H1 (cell line): ENCODE results near the gene ZNF775. TPM values are rescaled to one million over a fixed set of nuclear protein-coding genes. Genes with fewer than 3 reads are reported as not detected.

Source experiments
- CTCF ChIA-PET: fragments of 300-600 bp; sonication (Branson Sonifier 250); formaldehyde crosslinking; loops from one replicate; lab custom pipeline; 2021; ENCODE audit not compliant: partially characterized antibody; lab: Charles Lee
- POLR2A ChIA-PET: fragments of 300-600 bp; sonication (Branson Sonifier 250); formaldehyde crosslinking; loops from one replicate; lab custom pipeline; 2021; ENCODE audit warnings: inconsistent platforms; ENCODE audit not compliant: partially characterized antibody; lab: Charles Lee
- DNase-seq, 2 experiments: peaks; one replicate each; pipeline versions ENCODE4 v3.0.0 to v3.0.0-alpha.2; 2010 to 2022; ENCODE audit warnings: low spot score in 2 of 2, low read depth in 1 of 2, mixed read lengths in 1 of 2
- FAIRE-seq: peaks from 2 replicates; lab custom pipeline; 2011; peaks lifted over from hg19 to GRCh38; lab: Jason Lieb, UNC
- H2AFZ ChIP-seq: 2 replicates; pipeline ENCODE4 v1.8.1; 2012; ENCODE audit warnings: low read length, inconsistent platforms
- H2AK5ac ChIP-seq: 2 replicates; pipeline ENCODE4 v1.6.1; 2013; ENCODE audit warnings: low read depth, low read length
- H2BK120ac ChIP-seq: replicated peaks from 2 replicates; pipeline ENCODE3; 2013; ENCODE audit warnings: low read depth, low read length, inconsistent platforms
- H2BK12ac ChIP-seq: 2 replicates; pipeline ENCODE4 v1.6.1; 2013; ENCODE audit warnings: low read depth, low read length
- H2BK15ac ChIP-seq: 2 replicates; pipeline ENCODE4 v1.6.1; 2013; ENCODE audit warnings: low read length
- H2BK20ac ChIP-seq: 2 replicates; pipeline ENCODE4 v1.6.1; 2013; ENCODE audit warnings: low read length
- H2BK5ac ChIP-seq: 2 replicates; pipeline ENCODE4 v1.6.1; 2013; ENCODE audit warnings: low read depth, low read length
- H3K14ac ChIP-seq: 2 replicates; pipeline ENCODE4 v1.6.1; 2013; ENCODE audit warnings: inconsistent platforms; ENCODE audit not compliant: insufficient read length
- H3K18ac ChIP-seq: 2 replicates; pipeline ENCODE4 v1.6.1; 2013; ENCODE audit warnings: low read length; ENCODE audit errors: extremely low read depth
- H3K23ac ChIP-seq: 2 replicates; pipeline ENCODE4 v1.6.1; 2013; ENCODE audit warnings: inconsistent platforms; ENCODE audit not compliant: insufficient read length
- H3K23me2 ChIP-seq: 2 replicates; pipeline ENCODE4 v1.6.1; 2013; ENCODE audit warnings: low read depth, low read length
- H3K27ac ChIP-seq: 2 replicates; pipeline ENCODE4 v1.6.1; 2011; ENCODE audit warnings: low read depth, low read length, inconsistent platforms
- H3K27me3 ChIP-seq, 4 experiments: replicated peaks in 1 of 4; 1 replicate in 1 of 4; 2 replicates in 3 of 4; pipeline versions ENCODE4 v1.6.1 to v1.8.1; 2011 to 2013; ENCODE audit warnings: low read length in 3 of 4, mild to moderate bottlenecking in 3 of 4, inconsistent platforms in 2 of 4, mixed read lengths in 2 of 4, moderate library complexity in 1 of 4; ENCODE audit not compliant: control insufficient read depth in 3 of 4, insufficient read depth in 3 of 4; ENCODE audit errors: extremely low read depth in 1 of 4
- H3K36me3 ChIP-seq, 4 experiments: 2 replicates each; pipeline versions ENCODE4 v1.6.1 to v1.8.1; 2011 to 2013; ENCODE audit warnings: mild to moderate bottlenecking in 4 of 4, low read length in 3 of 4, moderate library complexity in 2 of 4, control low read depth in 1 of 4, inconsistent platforms in 1 of 4; ENCODE audit not compliant: insufficient read depth in 4 of 4, control insufficient read depth in 2 of 4
- H3K4ac ChIP-seq: replicated peaks from 2 replicates; pipeline ENCODE3; 2013; ENCODE audit warnings: low read length, low read depth, mixed read lengths, inconsistent platforms; ENCODE audit not compliant: insufficient read length
- H3K4me1 ChIP-seq, 4 experiments: replicated peaks in 1 of 4; 1 replicate in 1 of 4; 2 replicates in 3 of 4; pipeline versions ENCODE4 v1.6.1 to v1.8.1; 2011 to 2013; ENCODE audit warnings: low read length in 3 of 4, inconsistent platforms in 2 of 4, mixed read lengths in 1 of 4; ENCODE audit not compliant: insufficient read depth in 4 of 4, control insufficient read depth in 3 of 4
- H3K4me2 ChIP-seq, 2 experiments: 2 replicates each; pipeline versions ENCODE4 v1.6.1 to v1.8.1; 2011 to 2013; ENCODE audit warnings: low read depth in 2 of 2, low read length in 2 of 2, control low read depth in 1 of 2, inconsistent platforms in 1 of 2, mild to moderate bottlenecking in 1 of 2; ENCODE audit not compliant: insufficient read depth in 1 of 2
- H3K4me3 ChIP-seq, 4 experiments: fragments of 200-600, 300-600 bp in 1 of 4; sonication (generic), shearing (Covaris generic), sonication (Bioruptor Twin) in 1 of 4; 2 replicates each; pipeline versions ENCODE4 v1.5.1 to v1.8.1; 2011 to 2016; ENCODE audit warnings: low read length in 4 of 4, low read depth in 3 of 4, control low read depth in 2 of 4, inconsistent platforms in 2 of 4, mild to moderate bottlenecking in 2 of 4, mixed read lengths in 1 of 4, moderate library complexity in 1 of 4; ENCODE audit not compliant: insufficient read depth in 2 of 4; ENCODE audit errors: extremely low read depth in 1 of 4
- H3K56ac ChIP-seq: replicated peaks from 2 replicates; pipeline ENCODE3; 2013; ENCODE audit warnings: low read depth, mild to moderate bottlenecking, mixed read lengths, low read length, inconsistent platforms; ENCODE audit not compliant: insufficient read length
- H3K79me1 ChIP-seq: 2 replicates; pipeline ENCODE4 v1.6.1; 2013; ENCODE audit warnings: low read depth, low read length, control low read depth
- H3K79me2 ChIP-seq, 2 experiments: 2 replicates each; pipeline versions ENCODE4 v1.6.1 to v1.8.1; 2012 to 2013; ENCODE audit warnings: low read length in 2 of 2, mild to moderate bottlenecking in 2 of 2, inconsistent platforms in 1 of 2; ENCODE audit not compliant: insufficient read depth in 2 of 2, control insufficient read depth in 1 of 2
- H3K9ac ChIP-seq, 4 experiments: replicated peaks in 1 of 4; 1 replicate in 1 of 4; 2 replicates in 3 of 4; pipeline versions ENCODE4 v1.6.1 to v1.8.1; 2011 to 2013; ENCODE audit warnings: low read depth in 3 of 4, low read length in 3 of 4, control low read depth in 2 of 4, mild to moderate bottlenecking in 2 of 4, moderate library complexity in 2 of 4, inconsistent platforms in 1 of 4; ENCODE audit errors: extremely low read depth in 1 of 4
- H3K9me3 ChIP-seq, 2 experiments: 2 replicates each; pipeline versions ENCODE4 v1.6.1 to v1.8.1; 2012 to 2013; ENCODE audit warnings: mild to moderate bottlenecking in 2 of 2, moderate library complexity in 2 of 2, control low read depth in 1 of 2, inconsistent platforms in 1 of 2, low read depth in 1 of 2, low read length in 1 of 2, mixed read lengths in 1 of 2; ENCODE audit not compliant: insufficient read depth in 2 of 2
- H4K20me1 ChIP-seq, 2 experiments: replicated peaks in 1 of 2; 2 replicates each; pipeline versions ENCODE3 to v1.8.1; 2011 to 2013; ENCODE audit warnings: inconsistent platforms in 2 of 2, low read length in 2 of 2, mild to moderate bottlenecking in 1 of 2; ENCODE audit not compliant: insufficient read depth in 2 of 2, control insufficient read depth in 1 of 2
- H4K5ac ChIP-seq: 2 replicates; pipeline ENCODE4 v1.6.1; 2013; ENCODE audit warnings: low read length, low read depth, mixed read lengths, inconsistent platforms; ENCODE audit not compliant: insufficient read length
- H4K8ac ChIP-seq: 2 replicates; pipeline ENCODE4 v1.8.0; 2013; ENCODE audit warnings: mild to moderate bottlenecking, moderate library complexity, low read length, inconsistent platforms; ENCODE audit not compliant: insufficient read depth; ENCODE audit errors: extremely low read depth
- H4K91ac ChIP-seq: replicated peaks from 2 replicates; pipeline ENCODE3; 2013; ENCODE audit warnings: low read length, mixed read lengths, inconsistent platforms; ENCODE audit not compliant: insufficient read length
- E2F6 ChIP-seq: IDR thresholded peaks from 2 replicates; pipeline ENCODE4 v1.6.1; 2012; ENCODE audit warnings: inconsistent platforms
- NRF1 ChIP-seq: IDR thresholded peaks from 2 replicates; pipeline ENCODE4 v1.6.1; 2011; ENCODE audit warnings: mild to moderate bottlenecking, low read depth, low read length, improper control_type of control experiment
- WGBS, 2 experiments: shearing (Covaris generic) in 1 of 2; methylation state at CpG; one replicate each; pipeline versions ENCODE4 v1.1.6 to v1.1.7; 2013 to 2015; ENCODE audit warnings: low lambda C conversion rate in 2 of 2, mixed read lengths in 2 of 2, inconsistent platforms in 1 of 2, low coverage in 1 of 2, missing lambda C conversion rate in 1 of 2; ENCODE audit not compliant: insufficient replicate concordance in 2 of 2, insufficient coverage in 1 of 2, insufficient read length in 1 of 2; ENCODE audit errors: extremely low coverage in 1 of 2, missing lambda C conversion rate in 1 of 2; 5-methylcytosine and 5-hydroxymethylcytosine counted together
- polyA plus RNA-seq, 7 experiments: library from polyadenylated mRNA; depleted of rRNA in 3 of 7; stranded (reverse) in 5 of 7; unstranded in 2 of 7; fragments of >200 nt in 5 of 7; fragments of 200-250 nt in 2 of 7; gene quantifications; 1 replicate in 5 of 7; 2 replicates in 1 of 7; 4 replicates in 1 of 7; pipeline versions ENCODE4 v1.2.1 to v1.2.3, GENCODE V29; 2011 to 2013; ENCODE audit warnings: missing spikeins in 2 of 7, mixed read lengths in 2 of 7
- total RNA-seq: library from RNA; stranded (reverse); fragmentation: NEBNext Ultra II Directional; extraction: Animal tissue kit (Norgen Biotek cat#: 25700); gene quantifications from 2 replicates; pipeline ENCODE4 v1.2.1, GENCODE V29; 2021

ZNF775 gene
- total and polyA plus RNA-seq, 2 of the 8 experiments (the other 6 are each of a cell fraction or from before 2014, with no cell fraction given) = 13.6 to 21.5 TPM

GRCh38 chr7:150342121-150342408 is 37.1 kb upstream of the ZNF775 start:
- Histone ChIP-seq H3K23ac (no peak overlapping the region), H3K9ac (0 out of 7 replicates have a peak overlapping the region, but pooled peaks of 1 of the 4 experiments have one; percentile 23), H2BK5ac (no peak overlapping the region), H3K9me3 (peaks cover 0 to 11% of the 10 kb centered on the region in 2 experiments; a peak in 2 of 4 replicates), H4K8ac (no peak overlapping the region; the same call in 1 of the 2 replicates), H3K23me2 (peaks cover 19% of the 10 kb centered on the region), H3K14ac (no peak overlapping the region), H2BK20ac (peak overlapping the region; percentile 67), H2BK12ac (peak overlapping the region; percentile 20; the same call in 1 of the 2 replicates), H3K27ac (no peak overlapping the region), H3K4me1 (peaks cover 4 to 46% (median 21%) of the 10 kb centered on the region in 4 experiments), H3K79me2 (peaks cover 0 to 22% of the 10 kb centered on the region in 2 experiments; a peak in 2 of 4 replicates), H3K18ac (peak overlapping the region; percentile 71; the same call in 1 of the 2 replicates), H2BK120ac (no peak overlapping the region), H2AFZ (no peak overlapping the region), H4K5ac (no peak overlapping the region), H3K79me1 (peaks cover 6% of the 10 kb centered on the region), H3K4me3 (peak overlapping the region; percentile 33 to 94 (median 62)), H3K56ac (no peak overlapping the region), H2BK15ac (peak overlapping the region; percentile 50), H4K20me1 (peaks cover 7 to 18% of the 10 kb centered on the region in 2 experiments), H3K27me3 (peaks cover 0 to 26% (median 21%) of the 10 kb centered on the region in 4 experiments; a peak in 6 of 7 replicates), H4K91ac (peak overlapping the region; percentile 45), H3K4ac (peak overlapping the region; percentile 47), H3K4me2 (peak overlapping the region; percentile 84 to 95), H3K36me3 (peaks cover 0 to 22% (median 2%) of the 10 kb centered on the region in 4 experiments; a peak in 3 of 8 replicates), H2AK5ac (peak overlapping the region; percentile 59; the same call in 1 of the 2 replicates)
- POLR2A ChIA-PET = interaction anchor here (0.7 to 2.3 kb wide), 9 partner anchors 11 to 70 kb away, joined by 3 to 19 read pairs (median 4); partner anchors contain the start of gene REPIN1
- TF ChIP-seq NRF1 (no peak), E2F6 (0 out of 2 replicates have a peak, but pooled peaks have one; percentile 2)
- WGBS, 2 experiments = 75% methylated on average over 9 of the region's 9 CpGs; no CpG with 5 or more reads in 1 of the 2 experiments
- FAIRE-seq (peak; percentile 7), DNase-seq (no peak)
- CTCF ChIA-PET = interaction anchor here (1.0 to 5.2 kb wide), 4 partner anchors 13 to 80 kb away, joined by 4 to 41 read pairs (median 6); a partner anchor contains a TSS
